Endothelial cell of umbilical vein (primary cell): ENCODE measurements around the gene CIAPIN1. TPM values are rescaled to one million over a fixed set of nuclear protein-coding genes. Genes with fewer than 3 reads are reported as not detected.

Experiments
- BruUV-seq: library from RNA; stranded (reverse); fragments of 400-500 nt; replicated peaks from 2 replicates; lab custom pipeline; 2021; lab: Mats Ljungman, UMichigan
- CTCF ChIA-PET: fragments of 300-600, 350-600 bp; sonication (Branson Sonifier 250); formaldehyde crosslinking; loops from one replicate; lab custom pipeline; 2021; ENCODE audit warnings: antibody characterized with exemption, inconsistent platforms; lab: Charles Lee
- POLR2A ChIA-PET: fragments of 300-600, 350-600 bp; sonication (Branson Sonifier 250); formaldehyde crosslinking; loops from one replicate; lab custom pipeline; 2021; ENCODE audit warnings: antibody characterized with exemption, inconsistent platforms; lab: Charles Lee
- DNase-seq: peaks from one replicate; pipeline ENCODE4 v3.0.0-alpha.2; 2011; ENCODE audit warnings: low read depth, low spot score
- FAIRE-seq: peaks from 2 replicates; lab custom pipeline; 2011; peaks lifted over from hg19 to GRCh38; lab: Jason Lieb, UNC
- H2AFZ ChIP-seq: 2 replicates; pipeline ENCODE4 v1.6.0; 2012; ENCODE audit warnings: low read depth, low read length, control low read depth, inconsistent platforms
- H3K27ac ChIP-seq: 2 replicates; pipeline ENCODE4 v1.5.1; 2011; ENCODE audit warnings: low read depth, mild to moderate bottlenecking, control low read depth, low read length, moderate library complexity; ENCODE audit not compliant: insufficient read depth
- H3K27me3 ChIP-seq, 2 experiments: 2 replicates each; pipeline versions ENCODE4 v1.6.0 to v1.6.1; 2011; ENCODE audit warnings: low read length in 2 of 2, mixed read lengths in 1 of 2; ENCODE audit not compliant: control insufficient read depth in 2 of 2, insufficient read depth in 2 of 2
- H3K36me3 ChIP-seq, 2 experiments: 2 replicates in 1 of 2; 3 replicates in 1 of 2; pipeline ENCODE4 v1.5.1; 2011; ENCODE audit warnings: low read length in 2 of 2, mild to moderate bottlenecking in 1 of 2, moderate library complexity in 1 of 2; ENCODE audit not compliant: control insufficient read depth in 2 of 2, insufficient read depth in 2 of 2; ENCODE audit errors: extremely low read depth in 1 of 2
- H3K4me1 ChIP-seq: 3 replicates; pipeline ENCODE4 v1.5.1; 2011; ENCODE audit warnings: mild to moderate bottlenecking, low read length; ENCODE audit not compliant: control insufficient read depth, insufficient read depth; ENCODE audit errors: extremely low read depth
- H3K4me2 ChIP-seq: 2 replicates; pipeline ENCODE4 v1.6.1; 2011; ENCODE audit warnings: low read length, control low read depth, mixed read lengths; ENCODE audit not compliant: insufficient read depth
- H3K4me3 ChIP-seq, 3 experiments: fragments of 200-600 bp in 1 of 3; sonication (generic), shearing (Covaris generic) in 1 of 3; replicated peaks in 1 of 3; 2 replicates each; pipeline ENCODE4 v1.5.1; 2011 to 2016; ENCODE audit warnings: control low read depth in 3 of 3, low read length in 3 of 3, mild to moderate bottlenecking in 2 of 3, inconsistent platforms in 1 of 3, low read depth in 1 of 3, moderate library complexity in 1 of 3; ENCODE audit not compliant: insufficient read depth in 1 of 3
- H3K79me2 ChIP-seq: 2 replicates; pipeline ENCODE4 v1.6.0; 2012; ENCODE audit warnings: low read length, inconsistent platforms; ENCODE audit not compliant: control insufficient read depth, insufficient read depth
- H3K9ac ChIP-seq: replicated peaks from 2 replicates; pipeline ENCODE3; 2011; ENCODE audit warnings: low read length, control low read depth; ENCODE audit not compliant: insufficient read depth; ENCODE audit errors: extremely low read depth
- H3K9me1 ChIP-seq: replicated peaks from 3 replicates; pipeline ENCODE4 v1.6.0; 2011; ENCODE audit warnings: mild to moderate bottlenecking, low read length; ENCODE audit not compliant: control insufficient read depth, insufficient read depth; ENCODE audit errors: extremely low read depth
- H3K9me3 ChIP-seq: replicated peaks from 2 replicates; pipeline ENCODE4 v1.5.1; 2012; ENCODE audit warnings: low read length, inconsistent platforms; ENCODE audit not compliant: control insufficient read depth, insufficient read depth
- H4K20me1 ChIP-seq: replicated peaks from 2 replicates; pipeline ENCODE3; 2011; ENCODE audit warnings: mild to moderate bottlenecking, low read length; ENCODE audit not compliant: control insufficient read depth, insufficient read depth; ENCODE audit errors: extremely low read depth
- EZH2 ChIP-seq: IDR thresholded peaks from 2 replicates; pipeline ENCODE4 v1.6.1; 2012; ENCODE audit warnings: borderline replicate concordance, low read depth, mild to moderate bottlenecking, moderate library complexity, low read length, inconsistent platforms; ENCODE audit not compliant: severe bottlenecking
- FOS ChIP-seq: IDR thresholded peaks from 2 replicates; pipeline ENCODE4 v1.6.1; 2011; ENCODE audit warnings: mild to moderate bottlenecking, low read length, moderate library complexity, borderline replicate concordance; ENCODE audit not compliant: insufficient read depth
- GATA2 ChIP-seq: IDR thresholded peaks from 2 replicates; pipeline ENCODE4 v1.7.0; 2011; ENCODE audit warnings: low read depth, mild to moderate bottlenecking, moderate library complexity, mixed read lengths, low read length; ENCODE audit not compliant: insufficient read length, insufficient read depth
- JUN ChIP-seq: IDR thresholded peaks from 2 replicates; pipeline ENCODE4 v1.6.1; 2011; ENCODE audit warnings: borderline replicate concordance, low read depth; ENCODE audit not compliant: insufficient read length, insufficient read depth
- MYC ChIP-seq: IDR thresholded peaks from one replicate; pipeline ENCODE4 v1.6.1; 2011; ENCODE audit warnings: mild to moderate bottlenecking, low read depth, low read length
- POLR2A ChIP-seq: IDR thresholded peaks from 2 replicates; pipeline ENCODE4 v1.6.1; 2012; ENCODE audit warnings: low read depth, mild to moderate bottlenecking, control low read depth, low read length
- POLR2AphosphoS5 ChIP-seq: IDR thresholded peaks from 2 replicates; pipeline ENCODE4 v1.6.1; 2012; ENCODE audit warnings: low read depth, mild to moderate bottlenecking, control low read depth, low read length, moderate library complexity; ENCODE audit not compliant: insufficient read depth
- dilution Hi-C: fragments of 300-500 bp; cut with MboI; formaldehyde crosslinking; loops from one replicate; pipeline ENCODE4 v1.15.0; 2019; ENCODE audit warnings: low sequenced_read_pairs; ENCODE audit not compliant: extremely low pct_ligation_motif_present
- intact Hi-C: fragments of 100-400 bp; cut with micrococcal nuclease; formaldehyde crosslinking; loops from one replicate; pipeline ENCODE4 v1.10.0; 2022
- polyA plus RNA-seq, 4 experiments: library from polyadenylated mRNA; depleted of rRNA in 3 of 4; stranded (reverse) in 3 of 4; unstranded in 1 of 4; fragments of >200 nt; gene quantifications; 2 replicates each; pipeline versions ENCODE4 v1.2.1 to v1.2.3, GENCODE V29; 2011 to 2012; ENCODE audit warnings: missing spikeins in 1 of 4
- total RNA-seq: library from RNA; stranded (reverse); gene quantifications from 2 replicates; pipeline ENCODE4 v1.2.3, GENCODE V29; 2021
- TF ChIP-seq, protein P1 (sequence below), 2 donors: IDR thresholded peaks; 1 replicate in 1 of 2; 2 replicates in 1 of 2; pipeline ENCODE4 v1.5.1; 2011; ENCODE audit warnings: low read length in 2 of 2, mild to moderate bottlenecking in 2 of 2, moderate library complexity in 2 of 2, control low read depth in 1 of 2, inconsistent platforms in 1 of 2, low read depth in 1 of 2; ENCODE audit not compliant: insufficient read depth in 1 of 2; ENCODE audit errors: extremely low read depth in 1 of 2
- TF ChIP-seq, protein P2 (sequence below): IDR thresholded peaks from 2 replicates; pipeline ENCODE4 v1.6.1; 2011; ENCODE audit not compliant: insufficient read depth, insufficient read length

The CIAPIN1 gene
- total and polyA plus RNA-seq, 2 donors (not counting 3 experiments of a cell fraction or from before 2014, with no cell fraction given) = 74.6 to 77.9 TPM

DNA sequence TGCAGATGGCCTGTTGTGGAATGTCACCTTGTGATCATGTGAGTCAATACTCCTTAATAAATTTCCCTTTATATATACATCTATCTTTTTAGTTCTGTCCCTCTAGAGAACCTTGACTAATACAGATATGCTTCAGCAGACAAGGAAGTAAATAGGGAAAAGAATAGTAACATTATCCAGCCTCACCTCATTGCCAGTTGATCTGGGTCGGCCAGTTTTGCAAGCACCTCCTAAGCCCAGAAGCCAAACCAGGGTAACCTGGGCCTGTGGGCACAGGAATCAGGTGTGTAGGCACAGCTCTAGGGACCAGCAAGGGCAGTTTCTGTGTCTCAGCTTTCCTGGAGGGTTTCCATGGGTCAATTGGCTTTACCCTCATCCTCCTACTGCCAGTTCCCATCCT, 54.5 kb downstream of the CIAPIN1 start:
- no peak overlapping the region for H3K4me3 ChIP-seq
- no peaks in the 10 kb centered on the region for H4K20me1 ChIP-seq
- BruUV-seq = no TSS peak
- H3K4me2 ChIP-seq = no peak overlapping the region
- no peaks in the 10 kb centered on the region for H3K36me3 ChIP-seq
- H3K9ac ChIP-seq = no peak overlapping the region
- H3K9me1 ChIP-seq = no peaks in the 10 kb centered on the region
- intact Hi-C loops = no loop called here
- H3K27ac ChIP-seq = no peak overlapping the region
- POLR2A ChIA-PET = no interaction called here
- TF ChIP-seq FOS = no peak
- TF ChIP-seq MYC = no peak
- TF ChIP-seq JUN = no peak
- no peak for TF ChIP-seq POLR2AphosphoS5
- no peak for TF ChIP-seq EZH2
- no peak for TF ChIP-seq POLR2A
- TF ChIP-seq, protein P1, sequence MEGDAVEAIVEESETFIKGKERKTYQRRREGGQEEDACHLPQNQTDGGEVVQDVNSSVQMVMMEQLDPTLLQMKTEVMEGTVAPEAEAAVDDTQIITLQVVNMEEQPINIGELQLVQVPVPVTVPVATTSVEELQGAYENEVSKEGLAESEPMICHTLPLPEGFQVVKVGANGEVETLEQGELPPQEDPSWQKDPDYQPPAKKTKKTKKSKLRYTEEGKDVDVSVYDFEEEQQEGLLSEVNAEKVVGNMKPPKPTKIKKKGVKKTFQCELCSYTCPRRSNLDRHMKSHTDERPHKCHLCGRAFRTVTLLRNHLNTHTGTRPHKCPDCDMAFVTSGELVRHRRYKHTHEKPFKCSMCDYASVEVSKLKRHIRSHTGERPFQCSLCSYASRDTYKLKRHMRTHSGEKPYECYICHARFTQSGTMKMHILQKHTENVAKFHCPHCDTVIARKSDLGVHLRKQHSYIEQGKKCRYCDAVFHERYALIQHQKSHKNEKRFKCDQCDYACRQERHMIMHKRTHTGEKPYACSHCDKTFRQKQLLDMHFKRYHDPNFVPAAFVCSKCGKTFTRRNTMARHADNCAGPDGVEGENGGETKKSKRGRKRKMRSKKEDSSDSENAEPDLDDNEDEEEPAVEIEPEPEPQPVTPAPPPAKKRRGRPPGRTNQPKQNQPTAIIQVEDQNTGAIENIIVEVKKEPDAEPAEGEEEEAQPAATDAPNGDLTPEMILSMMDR (IDR thresholded peaks at IDR 0.05; ENCODE audit: extremely low read depth in 1 of 2, insufficient read depth in 1 of 2, low read depth in 1 of 2, low read length in 2 of 2) = no peak
- TF ChIP-seq GATA2 = no peak
- TF ChIP-seq, protein P2, sequence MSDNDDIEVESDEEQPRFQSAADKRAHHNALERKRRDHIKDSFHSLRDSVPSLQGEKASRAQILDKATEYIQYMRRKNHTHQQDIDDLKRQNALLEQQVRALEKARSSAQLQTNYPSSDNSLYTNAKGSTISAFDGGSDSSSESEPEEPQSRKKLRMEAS = no peak
- peaks cover 4 to 6% of the 10 kb centered on the region in 2 experiments for H3K27me3 ChIP-seq
- CTCF ChIA-PET = no interaction called here
- FAIRE-seq (no peak), DNase-seq (no peak)
- peaks cover 12% of the 10 kb centered on the region for H3K4me1 ChIP-seq
- no peaks in the 10 kb centered on the region for H3K79me2 ChIP-seq
- no peak overlapping the region for H2AFZ ChIP-seq
- H3K9me3 ChIP-seq = no peaks in the 10 kb centered on the region
- dilution Hi-C loops = no loop called here
